HEK293 (cell line): ENCODE data around the gene SARS2.

Experiments
- PRDM1 ChIP-seq: fragments of 450-650 bp; formaldehyde crosslinking; IDR thresholded peaks from 2 replicates; pipeline ENCODE4; 2016; ENCODE audit warnings: missing biosample characterization, missing genetic modification characterization
- TRIM28 ChIP-seq: IDR thresholded peaks from 2 replicates; pipeline ENCODE4 v1.6.1; 2011; ENCODE audit warnings: low read length, control low read depth, borderline replicate concordance
- ZBTB21 ChIP-seq: fragments of 450-650 bp; formaldehyde crosslinking; IDR thresholded peaks from 2 replicates; pipeline ENCODE4 v1.5.1; 2017; ENCODE audit warnings: missing biosample characterization, missing genetic modification characterization
- ZNF274 ChIP-seq, 2 experiments: fragments of 200-500 bp in 1 of 2; fragments of 450-650 bp in 1 of 2; sonication (Bioruptor generic) in 1 of 2; formaldehyde crosslinking in 1 of 2; IDR thresholded peaks; 2 replicates each; pipeline versions ENCODE4 v1.5.1 to v1.6.1; 2014 to 2016; ENCODE audit warnings: borderline replicate concordance in 1 of 2, inconsistent platforms in 1 of 2, low read length in 1 of 2, missing biosample characterization in 1 of 2, missing genetic modification characterization in 1 of 2
- ZNF311 ChIP-seq: fragments of 450-650 bp; formaldehyde crosslinking; IDR thresholded peaks from 2 replicates; pipeline ENCODE4 v1.5.1; 2017; ENCODE audit warnings: missing biosample characterization, missing genetic modification characterization, borderline replicate concordance
- ZNF324 ChIP-seq: fragments of 450-650 bp; formaldehyde crosslinking; IDR thresholded peaks from 2 replicates; pipeline ENCODE4 v1.5.1; 2016; ENCODE audit warnings: missing biosample characterization, missing genetic modification characterization
- ZNF416 ChIP-seq: fragments of 450-650 bp; formaldehyde crosslinking; IDR thresholded peaks from 2 replicates; pipeline ENCODE4 v1.5.1; 2016; ENCODE audit warnings: missing biosample characterization, missing genetic modification characterization
- ZNF530 ChIP-seq: fragments of 450-650 bp; formaldehyde crosslinking; IDR thresholded peaks from 2 replicates; pipeline ENCODE4 v1.5.1; 2016; ENCODE audit warnings: low read depth, missing biosample characterization, missing genetic modification characterization
- TF ChIP-seq, protein P1 (sequence below): fragments of 450-650 bp; formaldehyde crosslinking; IDR thresholded peaks from 2 replicates; pipeline ENCODE4 v1.5.1; 2016; ENCODE audit warnings: missing biosample characterization, missing genetic modification characterization
- TF ChIP-seq, protein P2 (sequence below): fragments of 450-650 bp; formaldehyde crosslinking; IDR thresholded peaks from 2 replicates; pipeline ENCODE4 v1.5.1; 2016; ENCODE audit warnings: missing biosample characterization, missing genetic modification characterization

DNA sequence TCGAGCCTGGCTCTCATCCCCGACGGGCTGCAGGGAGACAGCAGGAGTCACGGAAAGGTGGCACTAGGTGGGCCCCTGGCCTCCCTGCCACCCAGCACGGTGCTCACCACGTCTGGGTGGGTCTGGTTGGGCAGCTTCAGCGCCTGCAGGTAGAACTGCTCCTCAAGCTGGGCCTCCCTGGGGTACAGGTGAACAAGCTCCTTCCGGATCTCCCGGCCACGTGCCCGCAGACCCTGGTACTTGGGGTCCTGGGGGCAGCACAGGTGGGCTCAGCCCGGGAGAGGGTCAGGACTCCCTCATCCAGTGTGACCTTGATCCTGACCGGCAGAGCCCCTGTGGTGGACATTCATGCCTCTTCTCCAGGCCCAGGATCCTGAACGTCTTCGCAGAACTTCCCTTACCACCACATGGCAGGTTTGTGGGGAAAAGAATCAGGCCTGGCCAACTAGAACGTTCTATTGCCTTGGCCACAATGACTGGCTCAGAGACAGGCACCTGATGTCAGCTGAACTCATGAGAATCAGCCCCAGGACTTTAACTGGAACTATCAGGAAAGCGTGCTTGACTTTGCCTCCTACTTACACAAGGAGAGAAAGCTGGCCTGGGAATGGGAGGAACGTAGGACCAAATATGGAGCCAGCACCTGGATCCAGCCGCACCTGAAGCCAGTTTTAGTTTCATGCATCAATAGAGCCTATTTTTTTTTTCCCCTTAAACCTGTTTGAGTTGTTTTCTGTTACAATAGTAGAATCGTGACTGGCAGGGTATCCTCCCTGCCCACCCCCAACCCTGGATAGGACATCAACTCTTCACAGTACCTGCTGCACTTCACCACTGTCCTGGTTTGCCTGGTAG is 8.9 kb downstream of the SARS2 start:
- TF ChIP-seq TRIM28 = no peak
- TF ChIP-seq, protein P1, sequence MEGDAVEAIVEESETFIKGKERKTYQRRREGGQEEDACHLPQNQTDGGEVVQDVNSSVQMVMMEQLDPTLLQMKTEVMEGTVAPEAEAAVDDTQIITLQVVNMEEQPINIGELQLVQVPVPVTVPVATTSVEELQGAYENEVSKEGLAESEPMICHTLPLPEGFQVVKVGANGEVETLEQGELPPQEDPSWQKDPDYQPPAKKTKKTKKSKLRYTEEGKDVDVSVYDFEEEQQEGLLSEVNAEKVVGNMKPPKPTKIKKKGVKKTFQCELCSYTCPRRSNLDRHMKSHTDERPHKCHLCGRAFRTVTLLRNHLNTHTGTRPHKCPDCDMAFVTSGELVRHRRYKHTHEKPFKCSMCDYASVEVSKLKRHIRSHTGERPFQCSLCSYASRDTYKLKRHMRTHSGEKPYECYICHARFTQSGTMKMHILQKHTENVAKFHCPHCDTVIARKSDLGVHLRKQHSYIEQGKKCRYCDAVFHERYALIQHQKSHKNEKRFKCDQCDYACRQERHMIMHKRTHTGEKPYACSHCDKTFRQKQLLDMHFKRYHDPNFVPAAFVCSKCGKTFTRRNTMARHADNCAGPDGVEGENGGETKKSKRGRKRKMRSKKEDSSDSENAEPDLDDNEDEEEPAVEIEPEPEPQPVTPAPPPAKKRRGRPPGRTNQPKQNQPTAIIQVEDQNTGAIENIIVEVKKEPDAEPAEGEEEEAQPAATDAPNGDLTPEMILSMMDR = no peak
- TF ChIP-seq ZNF324 (tag by site-specific recombination) = no peak
- TF ChIP-seq ZNF274 (IDR thresholded peaks at IDR 0.05; ENCODE audit: low read length) = no peak
- TF ChIP-seq ZNF274 (tag by site-specific recombination; IDR thresholded peaks at IDR 0.05; ENCODE audit: borderline replicate concordance) = no peak
- TF ChIP-seq, protein P2, sequence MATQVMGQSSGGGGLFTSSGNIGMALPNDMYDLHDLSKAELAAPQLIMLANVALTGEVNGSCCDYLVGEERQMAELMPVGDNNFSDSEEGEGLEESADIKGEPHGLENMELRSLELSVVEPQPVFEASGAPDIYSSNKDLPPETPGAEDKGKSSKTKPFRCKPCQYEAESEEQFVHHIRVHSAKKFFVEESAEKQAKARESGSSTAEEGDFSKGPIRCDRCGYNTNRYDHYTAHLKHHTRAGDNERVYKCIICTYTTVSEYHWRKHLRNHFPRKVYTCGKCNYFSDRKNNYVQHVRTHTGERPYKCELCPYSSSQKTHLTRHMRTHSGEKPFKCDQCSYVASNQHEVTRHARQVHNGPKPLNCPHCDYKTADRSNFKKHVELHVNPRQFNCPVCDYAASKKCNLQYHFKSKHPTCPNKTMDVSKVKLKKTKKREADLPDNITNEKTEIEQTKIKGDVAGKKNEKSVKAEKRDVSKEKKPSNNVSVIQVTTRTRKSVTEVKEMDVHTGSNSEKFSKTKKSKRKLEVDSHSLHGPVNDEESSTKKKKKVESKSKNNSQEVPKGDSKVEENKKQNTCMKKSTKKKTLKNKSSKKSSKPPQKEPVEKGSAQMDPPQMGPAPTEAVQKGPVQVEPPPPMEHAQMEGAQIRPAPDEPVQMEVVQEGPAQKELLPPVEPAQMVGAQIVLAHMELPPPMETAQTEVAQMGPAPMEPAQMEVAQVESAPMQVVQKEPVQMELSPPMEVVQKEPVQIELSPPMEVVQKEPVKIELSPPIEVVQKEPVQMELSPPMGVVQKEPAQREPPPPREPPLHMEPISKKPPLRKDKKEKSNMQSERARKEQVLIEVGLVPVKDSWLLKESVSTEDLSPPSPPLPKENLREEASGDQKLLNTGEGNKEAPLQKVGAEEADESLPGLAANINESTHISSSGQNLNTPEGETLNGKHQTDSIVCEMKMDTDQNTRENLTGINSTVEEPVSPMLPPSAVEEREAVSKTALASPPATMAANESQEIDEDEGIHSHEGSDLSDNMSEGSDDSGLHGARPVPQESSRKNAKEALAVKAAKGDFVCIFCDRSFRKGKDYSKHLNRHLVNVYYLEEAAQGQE (tag by site-specific recombination) = no peak
- no peak for TF ChIP-seq ZNF416 (tag by site-specific recombination)
- no peak for TF ChIP-seq ZNF530 (tag by site-specific recombination)
- no peak for TF ChIP-seq ZNF311 (tag by site-specific recombination)
- TF ChIP-seq ZBTB21 (tag by site-specific recombination) = no peak
- TF ChIP-seq PRDM1 (tag by site-specific recombination) = no peak
